Measurements from ENCODE around the gene TRMO.

Gene TRMO

GRCh38 chr9:97857606-97858392, 64.5 kb downstream of the TRMO start:
- DNase-seq, result no peak

- DNase-seq, result no peak
Measured at GRCh38 chr9:97856857-97857605, 65.3 kb downstream of the TRMO start.

- no peak for DNase-seq
Measured at GRCh38 chr9:97855899-97856298, 66.4 kb downstream of the TRMO start.

GRCh38 chr9:97855486-97855875, 66.8 kb downstream of the TRMO start:
- no peak for DNase-seq

GRCh38 chr9:97854696-97855485, 67.4 kb downstream of the TRMO start:
- no peak for DNase-seq
